GM19043 (cell line): ENCODE data around the gene NFASC.

ENCODE experiments used
- ATAC-seq: cut with Tn5 transposase; IDR thresholded peaks from one replicate; pipeline ENCODE4 v1.9.1; 2021; ENCODE audit warnings: low read depth; ENCODE audit not compliant: unreplicated experiment

Gene NFASC

GRCh38 chr1:204947747-204948146, 77.1 kb downstream of the NFASC start:
- no peak for ATAC-seq

DNA sequence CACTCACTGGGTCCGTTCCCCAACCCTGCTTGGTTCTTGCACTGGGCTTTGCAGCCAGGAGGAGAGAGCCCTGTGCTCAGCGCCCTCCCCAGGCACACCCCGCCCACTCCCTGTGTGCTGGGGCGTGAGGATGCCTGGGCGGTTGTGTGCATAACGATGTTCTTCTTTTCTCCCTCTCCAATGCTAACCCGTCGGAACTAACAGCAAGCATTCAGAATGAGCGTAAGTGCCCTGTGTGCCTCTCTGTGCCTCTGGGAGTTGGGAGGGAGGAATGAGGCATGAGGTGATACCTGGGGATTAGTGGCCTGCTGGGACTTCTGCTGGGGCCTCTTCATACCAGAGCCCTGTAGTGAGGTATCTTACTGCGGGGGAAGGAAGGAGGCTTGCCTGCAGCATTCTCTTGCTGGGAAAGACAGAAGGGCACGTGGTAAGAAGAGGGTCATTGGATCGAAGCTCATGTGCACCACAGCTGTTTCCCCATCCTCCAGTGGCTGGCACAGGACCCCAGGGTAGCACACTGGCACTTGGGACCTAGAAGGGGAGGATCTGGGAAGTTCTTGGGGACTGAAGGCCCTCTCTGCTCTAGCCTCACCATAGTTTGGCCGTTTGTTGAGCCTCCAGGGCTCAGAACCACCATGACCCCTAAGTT, 79.8 kb downstream of the NFASC start:
- no peak for ATAC-seq

DNA sequence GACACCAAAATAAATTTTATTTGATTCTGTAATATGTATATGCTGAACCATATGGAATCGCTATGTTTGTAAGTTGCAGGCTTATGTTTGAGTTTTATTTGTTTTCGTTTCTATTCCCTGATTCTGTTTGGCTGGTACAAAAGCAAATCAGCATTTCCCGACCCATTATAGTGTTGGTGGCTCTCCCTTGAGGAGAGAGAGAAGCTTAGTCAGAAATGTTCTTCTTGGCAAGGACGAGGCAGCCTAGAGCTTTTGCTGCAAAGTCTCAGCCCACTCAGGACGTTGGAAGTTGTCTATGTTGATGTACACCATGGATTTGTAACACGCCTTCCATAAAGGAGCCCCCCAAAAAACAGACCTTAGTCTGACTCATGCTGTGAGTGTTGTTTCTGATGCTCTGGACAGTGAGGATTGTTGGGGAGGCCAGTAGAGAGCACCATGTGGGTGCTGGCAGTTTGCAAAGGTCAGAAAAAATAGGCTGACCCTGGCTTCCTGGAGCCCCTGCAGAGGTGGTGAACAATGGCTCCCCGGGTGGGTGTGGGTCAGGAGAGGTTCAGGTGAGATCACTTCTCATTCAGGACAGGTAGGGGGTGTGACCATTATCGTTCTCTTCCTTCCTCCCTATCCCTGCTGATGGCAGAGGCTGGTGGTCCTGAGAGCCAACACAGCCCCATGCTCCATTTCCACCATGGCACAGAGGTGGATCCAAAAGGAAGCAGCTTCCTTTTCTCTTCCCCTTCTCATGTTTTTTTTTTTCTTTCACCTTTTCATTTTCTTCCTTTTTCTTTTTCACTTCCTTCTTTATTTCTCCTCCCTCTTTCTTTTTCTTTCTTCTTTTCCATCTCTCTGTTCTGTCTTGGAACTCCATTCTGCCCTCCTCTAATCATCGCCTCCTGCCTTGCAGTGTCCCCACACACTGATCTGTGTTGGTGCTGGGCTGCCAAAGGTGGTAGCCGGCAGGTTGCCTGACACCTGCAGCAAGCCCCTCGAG, 88.0 kb downstream of the NFASC start:
- no peak for ATAC-seq

GRCh38 chr1:204959374-204959773, 88.7 kb downstream of the NFASC start:
- ATAC-seq, result no peak

DNA sequence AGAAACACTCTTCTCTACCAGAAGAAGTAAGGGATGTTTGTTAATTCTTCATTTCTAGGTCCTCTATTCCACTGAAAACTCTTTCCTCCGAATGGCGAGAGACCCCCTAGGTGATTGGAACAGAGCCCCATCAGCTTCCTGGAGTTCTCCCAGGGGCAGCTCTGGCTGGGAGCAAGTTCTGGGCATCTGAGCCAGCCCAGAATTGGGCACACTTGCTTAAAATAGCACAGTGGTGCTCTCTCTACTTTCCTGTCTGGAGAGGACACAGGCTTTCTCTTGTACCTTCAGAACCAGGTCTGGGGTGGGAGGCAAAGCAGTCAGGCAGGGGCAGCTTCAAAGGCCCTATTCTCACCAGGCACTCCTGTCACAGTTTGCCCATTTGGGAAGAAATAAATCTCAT, 89.2 kb downstream of the NFASC start:
- no peak for ATAC-seq

GRCh38 chr1:204960306-204961125, 89.9 kb downstream of the NFASC start:
- no peak for ATAC-seq

GRCh38 chr1:204961765-204962419, 91.2 kb downstream of the NFASC start:
- no peak for ATAC-seq

- no peak for ATAC-seq
Measured at GRCh38 chr1:204962742-204963632, 92.3 kb downstream of the NFASC start.

- ATAC-seq, result no peak
Measured at GRCh38 chr1:204967451-204967850, 96.8 kb downstream of the NFASC start.

- ATAC-seq, result no peak
Measured at GRCh38 chr1:204968135-204968534, 97.5 kb downstream of the NFASC start.

- ATAC-seq, result no peak
Measured at GRCh38 chr1:204968951-204969350, 98.3 kb downstream of the NFASC start.

- no peak for ATAC-seq
Measured at GRCh38 chr1:204970937-204971336, 100.3 kb downstream of the NFASC start.

DNA sequence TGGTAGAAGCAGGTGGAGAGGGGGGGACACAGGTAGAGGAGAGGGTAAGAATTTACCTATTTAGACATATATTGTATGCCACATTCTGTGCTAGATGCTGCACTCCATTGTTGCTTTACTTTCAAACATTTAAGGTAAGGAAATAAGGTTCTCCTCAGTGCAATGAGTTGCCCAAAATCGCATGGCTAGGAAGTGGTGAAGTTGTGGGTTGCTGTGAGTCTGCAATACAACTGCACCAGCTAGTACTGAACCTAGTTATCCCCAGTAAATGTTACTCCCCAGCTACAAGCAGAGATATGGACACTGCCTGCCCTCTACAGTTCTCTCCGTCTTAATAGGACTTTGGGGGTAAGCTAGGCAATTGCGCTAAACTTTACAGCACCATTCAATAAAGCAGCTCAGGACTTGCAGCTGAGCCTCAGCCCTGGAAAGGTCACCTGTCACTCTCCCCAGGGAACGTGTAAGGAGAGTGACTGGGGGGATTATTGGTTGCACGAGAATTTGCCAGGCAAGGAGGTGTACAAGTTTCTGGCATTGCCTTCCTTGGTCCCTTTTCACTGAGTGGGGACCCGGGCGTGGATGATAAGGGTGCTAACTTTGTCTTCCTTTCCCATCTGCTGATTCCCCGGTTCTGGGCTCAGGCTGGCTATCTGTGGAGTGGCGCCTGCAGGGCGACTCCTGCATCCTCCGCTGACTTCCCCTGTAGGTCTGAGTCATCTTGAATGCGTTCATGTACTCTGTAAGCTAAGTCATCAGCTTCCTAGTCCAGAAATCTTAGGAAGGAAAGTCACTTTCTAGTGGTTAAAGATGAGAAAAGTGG, 101.1 kb downstream of the NFASC start:
- ATAC-seq, result no peak

DNA sequence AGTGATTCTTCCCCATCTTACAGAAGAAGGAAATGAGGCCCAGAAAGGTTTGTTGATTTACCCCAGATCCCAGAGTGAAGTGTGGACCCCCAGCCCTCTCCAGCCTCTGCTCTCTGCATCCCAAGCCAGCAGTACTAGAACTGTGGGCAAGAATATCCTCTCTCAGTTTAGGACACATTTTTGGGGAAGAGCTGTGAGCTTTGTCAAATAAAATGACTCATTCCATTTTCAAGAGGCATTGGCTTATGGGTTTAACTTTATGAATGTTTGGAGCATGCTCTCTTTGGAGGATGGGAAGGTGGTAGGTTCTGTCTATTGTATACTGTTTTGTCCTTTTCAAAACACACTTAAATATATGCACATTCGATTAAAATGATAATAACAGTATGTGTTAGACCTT, 101.8 kb downstream of the NFASC start:
- no peak for ATAC-seq

GRCh38 chr1:204973449-204973848, 102.8 kb downstream of the NFASC start:
- no peak for ATAC-seq

- no peak for ATAC-seq
Measured at GRCh38 chr1:204974327-204974726, 103.7 kb downstream of the NFASC start.

DNA sequence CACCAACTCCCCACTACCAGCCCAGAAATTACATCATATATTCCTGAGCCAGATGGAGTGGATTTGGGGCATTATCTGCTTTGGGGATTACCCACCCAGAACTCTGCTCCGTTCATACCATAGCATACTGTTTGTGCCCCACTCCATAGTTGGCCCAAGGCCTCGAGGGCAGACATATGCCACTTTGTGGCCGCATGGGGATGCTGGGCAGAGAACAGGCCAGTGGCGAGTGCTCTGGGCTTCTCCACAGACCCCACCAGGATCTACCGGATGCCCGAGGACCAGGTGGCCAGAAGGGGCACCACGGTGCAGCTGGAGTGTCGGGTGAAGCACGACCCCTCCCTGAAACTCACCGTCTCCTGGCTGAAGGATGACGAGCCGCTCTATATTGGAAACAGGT, 104.4 kb downstream of the NFASC start:
- ATAC-seq, result no peak

GRCh38 chr1:204975568-204976235, 105.0 kb downstream of the NFASC start:
- no peak for ATAC-seq
